GM18499 (cell line): ENCODE data around the gene PARD3.
"Not testable (repeated sequence)": the region's sequence is repeated elsewhere in the genome, so short reads cannot be mapped to it uniquely, and the experiment has no call there.

Experiments
- ATAC-seq: cut with Tn5 transposase; IDR thresholded peaks from one replicate; pipeline ENCODE4 v1.9.1; 2021; ENCODE audit warnings: moderate number of reproducible peaks; ENCODE audit not compliant: insufficient read depth, unreplicated experiment

PARD3 gene

DNA sequence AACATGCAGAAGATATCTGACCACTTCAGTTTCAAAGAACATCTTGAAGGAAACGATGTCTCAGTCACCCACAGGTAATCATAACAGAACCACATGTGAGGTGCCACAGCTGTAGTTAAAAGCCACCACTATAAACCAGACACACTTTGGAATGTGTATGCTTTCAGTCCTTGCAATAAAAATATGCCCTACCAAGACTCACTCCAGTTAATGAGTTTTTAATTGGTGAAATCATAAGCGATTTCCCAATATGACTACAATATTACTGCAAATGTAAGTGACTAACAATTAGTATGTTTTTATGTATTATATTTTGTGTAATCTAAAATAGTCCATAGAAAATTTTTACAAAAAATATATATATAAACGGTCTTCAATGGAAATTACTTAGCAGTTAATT lies 428.2 kb downstream of the PARD3 start:
- ATAC-seq = no peak

DNA sequence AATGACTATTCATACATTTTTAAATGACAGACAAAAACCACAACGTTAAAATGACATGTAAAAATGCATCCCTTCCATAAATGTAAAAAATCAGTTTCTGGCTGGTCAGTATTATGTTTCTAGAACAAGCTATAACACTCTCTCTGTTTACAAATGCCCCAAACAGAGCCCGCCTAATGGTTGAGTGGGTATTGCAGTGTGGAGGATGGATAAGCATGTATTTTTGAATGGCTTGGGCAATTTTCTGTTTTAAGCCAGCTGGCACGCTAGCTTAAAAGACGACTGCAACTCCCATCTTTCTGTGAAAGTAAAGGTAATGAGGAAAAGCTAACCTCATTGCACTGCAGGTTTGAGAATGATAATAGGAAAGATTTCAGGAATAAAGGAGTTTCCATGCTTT lies 430.7 kb downstream of the PARD3 start:
- no peak for ATAC-seq

- no peak for ATAC-seq
Measured at GRCh38 chr10:34382626-34383025, 432.5 kb downstream of the PARD3 start.

DNA sequence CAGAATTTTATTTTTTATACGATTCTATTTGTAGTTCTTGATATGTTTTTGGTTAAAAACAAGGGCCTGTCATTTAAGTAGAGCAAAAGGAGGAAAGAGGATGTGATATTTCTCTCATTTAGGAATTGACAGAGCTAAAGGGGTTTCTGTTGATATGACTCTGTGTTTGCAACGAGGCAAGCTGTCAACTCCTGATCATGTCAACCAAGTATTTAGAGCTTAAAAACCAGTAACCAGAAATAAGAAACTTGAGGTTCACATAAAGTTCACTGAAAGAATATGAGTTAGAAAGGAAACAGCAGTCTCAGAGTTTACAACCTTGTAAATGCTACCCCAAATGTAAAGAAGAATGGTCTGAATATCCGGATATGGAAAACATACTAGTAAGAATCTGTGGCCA lies 434.2 kb downstream of the PARD3 start:
- ATAC-seq = no peak

DNA sequence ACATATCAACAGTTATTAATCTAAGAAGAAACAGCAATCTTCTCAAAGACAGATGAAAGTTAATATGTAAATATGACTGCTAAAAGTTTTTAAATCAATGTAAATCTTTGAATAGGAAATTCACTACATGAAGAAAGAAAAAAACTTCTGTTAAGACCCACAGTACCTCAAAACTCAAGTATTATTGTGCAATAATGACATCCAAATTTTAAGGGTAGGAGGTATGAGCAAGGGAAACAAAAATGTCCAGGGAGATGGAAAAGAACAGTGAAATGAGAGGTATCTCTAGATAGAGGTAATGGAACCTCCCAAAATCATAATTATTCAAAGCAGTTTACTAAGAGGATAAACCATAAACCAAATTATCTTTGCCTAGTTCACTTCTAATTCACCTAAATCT lies 436.8 kb downstream of the PARD3 start:
- ATAC-seq = no peak

- ATAC-seq = no peak
Measured at GRCh38 chr10:34377833-34378232, 437.3 kb downstream of the PARD3 start.

GRCh38 chr10:34374356-34375045 lies 440.6 kb downstream of the PARD3 start:
- no peak for ATAC-seq

DNA sequence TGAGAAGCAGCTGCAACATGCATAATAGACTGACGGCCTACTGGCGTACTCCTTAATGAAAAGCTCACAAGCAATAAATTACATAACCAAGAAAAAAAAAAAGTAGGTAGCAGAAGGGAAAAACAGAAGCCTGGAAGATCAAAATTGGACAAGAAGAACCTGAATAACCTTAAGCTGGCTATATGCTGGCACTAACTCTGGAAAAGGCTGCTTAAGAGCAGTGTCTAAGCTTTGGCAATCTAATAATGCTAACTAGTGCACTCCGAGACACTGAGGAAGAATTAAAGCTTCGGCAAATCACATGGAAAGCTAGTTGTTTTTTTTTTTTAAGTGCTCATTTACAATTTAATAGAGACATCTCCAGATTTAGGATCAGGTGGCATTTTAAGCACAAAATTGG lies 441.9 kb downstream of the PARD3 start:
- no peak for ATAC-seq

DNA sequence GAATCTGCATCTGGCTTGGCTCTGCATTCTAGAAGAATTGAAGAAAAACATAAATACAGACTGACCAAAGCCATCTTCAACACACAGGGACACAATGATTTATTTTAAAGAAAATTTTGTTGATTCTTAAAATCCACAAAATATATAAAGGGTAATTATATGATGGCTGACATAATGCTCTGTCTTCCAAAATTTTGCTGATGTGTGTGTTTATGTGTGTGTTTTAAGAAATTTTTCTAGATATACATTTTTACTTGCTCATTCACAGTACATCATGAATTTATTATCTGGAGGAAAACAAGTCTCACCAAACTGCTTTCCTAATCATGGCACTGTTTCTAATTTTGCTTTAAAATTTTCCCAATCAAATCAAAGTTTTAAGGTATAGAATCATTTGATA lies 442.6 kb downstream of the PARD3 start:
- no peak for ATAC-seq

- ATAC-seq = no peak
Measured at GRCh38 chr10:34370126-34370525, 445.0 kb downstream of the PARD3 start.

- ATAC-seq = no peak
Measured at GRCh38 chr10:34369120-34369519, 446.0 kb downstream of the PARD3 start.

GRCh38 chr10:34364253-34365037 lies 450.7 kb downstream of the PARD3 start:
- no peak for ATAC-seq

DNA sequence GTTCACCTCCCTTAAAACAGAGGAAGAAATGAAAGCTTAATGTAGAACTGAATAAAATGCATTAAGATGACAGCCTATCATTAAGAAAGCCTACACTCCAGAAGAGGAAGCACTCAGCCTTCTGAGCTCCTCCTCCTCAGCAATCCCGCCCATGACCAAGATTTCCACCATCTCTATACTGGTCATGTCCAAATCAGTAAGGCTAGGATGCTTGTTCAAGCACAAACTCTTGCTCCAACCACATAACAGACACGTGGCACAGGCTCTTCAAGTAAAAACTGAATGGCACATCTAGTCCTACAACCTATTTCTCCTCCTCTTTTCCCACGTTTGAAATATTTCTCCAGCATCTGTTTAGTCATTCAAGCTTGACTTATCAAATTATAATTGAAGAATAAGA lies 454.1 kb downstream of the PARD3 start:
- no peak for ATAC-seq

GRCh38 chr10:34359435-34359813 lies 455.7 kb downstream of the PARD3 start:
- no peak for ATAC-seq

- no peak for ATAC-seq
Measured at GRCh38 chr10:34358729-34359434, 456.2 kb downstream of the PARD3 start.

GRCh38 chr10:34356463-34356862 lies 458.6 kb downstream of the PARD3 start:
- no peak for ATAC-seq

DNA sequence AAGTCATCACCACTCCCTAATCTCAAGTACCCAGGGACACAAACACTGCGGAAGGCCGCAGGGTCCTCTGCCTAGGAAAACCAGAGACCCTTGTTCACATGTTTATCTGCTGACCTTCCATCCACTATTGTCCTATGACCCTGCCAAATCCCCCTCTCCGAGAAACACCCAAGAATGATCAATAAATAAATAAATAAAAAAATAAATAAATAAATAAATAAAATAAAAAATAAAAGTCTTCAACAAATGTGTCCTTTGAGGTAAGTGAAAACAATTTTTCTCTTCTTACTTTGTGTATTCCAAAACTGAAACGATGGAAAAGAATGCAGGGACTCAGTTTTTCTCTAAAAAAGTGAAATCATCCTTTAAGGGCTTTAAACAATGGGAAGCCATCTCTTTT lies 461.6 kb downstream of the PARD3 start:
- not testable (repeated sequence) for ATAC-seq

DNA sequence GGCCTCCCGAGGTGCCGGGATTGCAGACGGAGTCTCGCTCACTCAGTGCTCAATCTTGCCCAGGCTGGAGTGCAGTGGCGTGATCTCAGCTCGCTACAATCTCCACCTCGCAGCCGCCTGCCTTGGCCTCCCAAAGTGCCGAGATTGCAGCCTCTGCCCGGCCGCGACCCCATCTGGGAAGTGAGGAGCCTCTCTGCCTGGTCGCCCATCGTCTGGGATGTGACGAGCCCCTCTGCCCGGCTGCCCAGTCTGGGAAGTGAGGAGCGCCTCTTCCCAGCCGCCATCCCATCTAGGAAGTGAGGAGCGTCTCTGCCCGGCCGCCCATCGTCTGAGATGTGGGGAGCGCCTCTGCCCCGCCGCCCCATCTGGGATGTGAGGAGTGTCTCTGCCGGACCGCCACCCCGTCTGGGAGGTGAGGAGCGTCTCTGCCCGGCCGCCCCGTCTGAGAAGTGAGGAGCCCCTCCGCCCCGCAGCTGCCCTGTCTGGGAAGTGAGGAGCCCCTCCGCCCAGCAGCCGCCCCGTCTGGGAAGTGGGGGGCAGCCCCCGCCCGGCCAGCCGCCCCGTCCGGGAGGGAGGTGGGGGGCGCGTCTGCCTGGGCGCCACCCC lies 462.4 kb downstream of the PARD3 start:
- not testable (repeated sequence) for ATAC-seq

GRCh38 chr10:34351161-34351560 lies 463.9 kb downstream of the PARD3 start:
- no peak for ATAC-seq

GRCh38 chr10:34348917-34349485 lies 466.1 kb downstream of the PARD3 start:
- no peak for ATAC-seq

GRCh38 chr10:34348021-34348420 lies 467.1 kb downstream of the PARD3 start:
- no peak for ATAC-seq
